K562 (cell line): ENCODE measurements around the gene SCN4B. TPM values are rescaled to one million over a fixed set of nuclear protein-coding genes. Genes with fewer than 3 reads are reported as not detected.
A peak's percentile ranks its signal among the peaks of the same experiment; 100 is the strongest.

Experiments
- CGGBP1 ChIP-seq: fragments of 250-450 bp; sonication (Bioruptor Pico); IDR thresholded peaks from 2 replicates; pipeline ENCODE4 v1.9.0; 2021; ENCODE audit warnings: mild to moderate bottlenecking
- CHAMP1 ChIP-seq: fragments of 450-650 bp; IDR thresholded peaks from 2 replicates; pipeline ENCODE4 v1.6.1; 2016; ENCODE audit warnings: mild to moderate bottlenecking
- EP300 ChIP-seq: IDR thresholded peaks from 2 replicates; pipeline ENCODE4 v1.6.1; 2012; ENCODE audit warnings: low read length, improper control_type of control experiment
- FOXJ3 ChIP-seq: sonication (generic); formaldehyde crosslinking; IDR thresholded peaks from 2 replicates; pipeline ENCODE4 v1.4.0; 2020; ENCODE audit warnings: mild to moderate bottlenecking, missing genetic modification reagents
- HMBOX1 ChIP-seq: sonication (generic); IDR thresholded peaks from 2 replicates; pipeline ENCODE4 v1.6.1; 2016
- IRF1 ChIP-seq: sonication (generic); formaldehyde crosslinking; IDR thresholded peaks from 2 replicates; pipeline ENCODE4 v1.8.0; 2022; ENCODE audit warnings: missing genetic modification reagents, mild to moderate bottlenecking, borderline replicate concordance
- JUND ChIP-seq, 2 experiments: IDR thresholded peaks; 2 replicates in 1 of 2; 3 replicates in 1 of 2; pipeline ENCODE4 v1.6.1; 2011; ENCODE audit warnings: borderline replicate concordance in 2 of 2, low read depth in 2 of 2, low read length in 2 of 2, improper control_type of control experiment in 1 of 2, missing biosample characterization in 1 of 2, missing genetic modification characterization in 1 of 2, missing genetic modification reagents in 1 of 2
- KDM2B ChIP-seq: fragments of 250-450 bp; sonication (Bioruptor Pico); IDR thresholded peaks from 2 replicates; pipeline ENCODE4 v1.8.0; 2021; ENCODE audit warnings: mild to moderate bottlenecking, moderate library complexity
- MCM5 ChIP-seq: fragments of 450-650 bp; IDR thresholded peaks from 2 replicates; pipeline ENCODE4 v1.6.1; 2016; ENCODE audit warnings: low read depth
- MTA3 ChIP-seq: fragments of 450-650 bp; formaldehyde crosslinking; IDR thresholded peaks from 2 replicates; pipeline ENCODE4 v1.6.1; 2017; ENCODE audit warnings: mild to moderate bottlenecking, borderline replicate concordance
- RAD21 ChIP-seq, 2 experiments: fragments of 250-450 bp in 1 of 2; fragments of 450-650 bp in 1 of 2; sonication (Bioruptor Pico) in 1 of 2; formaldehyde crosslinking in 1 of 2; IDR thresholded peaks in 1 of 2; conservative IDR thresholded peaks in 1 of 2; 2 replicates each; pipeline versions ENCODE4 v1.4.0 to v1.8.0; 2020 to 2022; ENCODE audit warnings: mild to moderate bottlenecking in 2 of 2, moderate library complexity in 1 of 2
- RB1 ChIP-seq: fragments of 450-650 bp; IDR thresholded peaks from 2 replicates; pipeline ENCODE4 v1.6.1; 2017; ENCODE audit warnings: low read depth, mild to moderate bottlenecking
- RCOR1 ChIP-seq, 2 experiments: IDR thresholded peaks; 2 replicates each; pipeline ENCODE4 v1.6.1; 2012; ENCODE audit warnings: low read depth in 2 of 2, low read length in 2 of 2, borderline replicate concordance in 1 of 2, improper control_type of control experiment in 1 of 2
- RFX7 ChIP-seq: fragments of 250-450 bp; sonication (Bioruptor Pico); IDR thresholded peaks from 2 replicates; pipeline ENCODE4 v1.5.1; 2021; ENCODE audit warnings: mild to moderate bottlenecking
- SRF ChIP-seq, 2 experiments: fragments of 250-450, 450-650 bp in 1 of 2; sonication (Bioruptor Pico) in 1 of 2; sonication (generic) in 1 of 2; formaldehyde crosslinking; IDR thresholded peaks; 2 replicates each; pipeline versions ENCODE4 v1.5.0 to v1.5.1; 2020 to 2022; ENCODE audit warnings: mild to moderate bottlenecking in 1 of 2, missing genetic modification reagents in 1 of 2
- SUPT5H ChIP-seq: fragments of 450-650 bp; IDR thresholded peaks from 2 replicates; pipeline ENCODE4 v1.6.1; 2016
- TEAD2 ChIP-seq: fragments of 450-650 bp; IDR thresholded peaks from 2 replicates; pipeline ENCODE4 v1.6.1; 2016; ENCODE audit warnings: missing genetic modification characterization, control low read depth, missing compliant biosample characterization
- ZNF263 ChIP-seq: sonication (generic); formaldehyde crosslinking; IDR thresholded peaks from 2 replicates; pipeline ENCODE4 v1.8.0; 2022; ENCODE audit warnings: mild to moderate bottlenecking, missing genetic modification reagents, borderline replicate concordance
- ZNF76 ChIP-seq: fragments of 250-450 bp; sonication (Bioruptor Pico); IDR thresholded peaks from 2 replicates; pipeline ENCODE4 v1.4.0; 2020; ENCODE audit warnings: mild to moderate bottlenecking, moderate library complexity, borderline replicate concordance
- polyA plus RNA-seq, 8 experiments: library from polyadenylated mRNA; depleted of rRNA in 4 of 8; stranded (reverse) in 5 of 8; unstranded in 3 of 8; fragments of >200 nt; fragmentation: Nextera tagmentation in 2 of 8; fragmentation: Illumina TruSeq in 1 of 8; extraction: Ambion mirVana in 2 of 8; extraction: Trizol in 1 of 8; gene quantifications; 2 replicates each; pipeline versions ENCODE4 v1.2.1 to v1.2.3, GENCODE V29; 2011 to 2014; ENCODE audit warnings: inconsistent platforms in 1 of 8, missing spikeins in 1 of 8
- total RNA-seq, 7 experiments: library from RNA; depleted of rRNA in 6 of 7; stranded (reverse); fragments of >200 nt in 6 of 7; fragmentation: Illumina TruSeq in 2 of 7; extraction: Trizol in 2 of 7; gene quantifications; 2 replicates each; pipeline versions ENCODE4 v1.2.1 to v1.2.3, GENCODE V29; 2011 to 2021; ENCODE audit warnings: low replicate concordance in 1 of 7

SCN4B gene
- total and polyA plus RNA-seq, 9 of the 15 experiments (the other 6 are each of a cell fraction or from before 2014, with no cell fraction given): 0.03 TPM; not detected in 8

GRCh38 chr11:118198370-118198769, 45.7 kb upstream of the SCN4B start (continued):
- TF ChIP-seq CHAMP1 (no peak), TEAD2 (tag) (no peak), RAD21 (CRISPR knock-in tag; conservative IDR thresholded peaks at IDR 0.05 in 1 of 2, IDR thresholded peaks at IDR 0.05 in 1 of 2) (peak; percentile 95), EP300 (no peak), IRF1 (CRISPR knock-in tag) (no peak), MTA3 (no peak), MCM5 (no peak), RFX7 (no peak), KDM2B (no peak), SUPT5H (no peak), SRF (CRISPR knock-in tag; IDR thresholded peaks at IDR 0.05) (no peak; a peak in 1 of 4 replicates), CGGBP1 (CRISPR knock-in tag) (no peak), HMBOX1 (no peak), RB1 (0 out of 2 replicates have a peak, but pooled peaks have one; percentile 36), ZNF263 (CRISPR knock-in tag) (no peak), FOXJ3 (CRISPR knock-in tag) (no peak), JUND (IDR thresholded peaks at IDR 0.05; ENCODE audit: borderline replicate concordance, low read depth, low read length) (no peak), JUND (tag; IDR thresholded peaks at IDR 0.05; ENCODE audit: borderline replicate concordance, low read depth, low read length) (no peak), RCOR1 (IDR thresholded peaks at IDR 0.05; ENCODE audit: borderline replicate concordance in 1 of 2, low read depth in 2 of 2, low read length in 2 of 2) (no peak), ZNF76 (CRISPR knock-in tag) (no peak)
